IPS DF 19.7 (cell line): ENCODE data around the gene CLCA4.
"Not testable (repeated sequence)": the region's sequence is repeated elsewhere in the genome, so short reads cannot be mapped to it uniquely, and the experiment has no call there.

Experiments
- DNase-seq: peaks from one replicate; pipeline ENCODE4 v3.0.0-alpha.2; 2013; ENCODE audit warnings: low read depth, low spot score

The CLCA4 gene

GRCh38 chr1:86530211-86530845, 16.6 kb upstream of the CLCA4 start:
- no peak for DNase-seq

GRCh38 chr1:86537928-86538695, 8.8 kb upstream of the CLCA4 start:
- DNase-seq, result no peak

DNA sequence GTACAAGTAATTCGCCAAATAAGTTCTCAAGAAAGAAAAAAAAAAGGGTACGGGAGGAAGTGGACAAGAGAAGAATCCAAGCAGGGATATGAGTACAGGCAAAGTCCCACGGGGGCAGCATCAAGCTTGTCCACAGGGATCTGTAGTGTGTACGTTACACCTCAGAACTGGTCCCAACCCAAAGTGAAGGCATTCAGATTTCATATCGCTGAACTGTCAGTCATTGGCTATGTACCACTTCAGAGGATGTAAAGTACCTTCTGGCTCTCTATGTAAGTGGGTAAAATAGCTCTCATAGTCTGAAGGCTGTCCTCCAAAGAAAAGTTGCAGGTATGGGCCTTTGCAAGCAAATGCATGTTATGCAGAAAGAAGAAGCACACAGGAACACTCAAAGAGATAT, 8.1 kb upstream of the CLCA4 start:
- DNase-seq, result no peak

DNA sequence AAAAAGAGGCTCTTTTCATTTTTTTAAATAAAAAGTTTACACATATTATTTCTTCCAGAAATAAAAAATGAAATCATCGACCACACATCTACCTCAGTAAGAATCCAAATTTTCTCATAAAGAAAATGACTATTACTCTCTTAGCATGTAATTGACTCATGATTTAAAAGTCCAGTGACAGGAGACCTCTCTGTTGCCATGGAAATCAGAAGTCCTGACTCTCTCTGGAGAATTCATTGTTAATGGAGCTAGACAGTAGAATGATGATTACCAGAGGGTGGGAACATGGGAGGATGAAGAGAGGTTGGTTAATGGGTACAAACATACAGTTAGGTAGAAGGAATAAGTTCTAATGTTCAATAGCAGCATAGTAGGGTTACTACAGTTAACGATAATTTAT, 5.0 kb upstream of the CLCA4 start:
- no peak for DNase-seq

DNA sequence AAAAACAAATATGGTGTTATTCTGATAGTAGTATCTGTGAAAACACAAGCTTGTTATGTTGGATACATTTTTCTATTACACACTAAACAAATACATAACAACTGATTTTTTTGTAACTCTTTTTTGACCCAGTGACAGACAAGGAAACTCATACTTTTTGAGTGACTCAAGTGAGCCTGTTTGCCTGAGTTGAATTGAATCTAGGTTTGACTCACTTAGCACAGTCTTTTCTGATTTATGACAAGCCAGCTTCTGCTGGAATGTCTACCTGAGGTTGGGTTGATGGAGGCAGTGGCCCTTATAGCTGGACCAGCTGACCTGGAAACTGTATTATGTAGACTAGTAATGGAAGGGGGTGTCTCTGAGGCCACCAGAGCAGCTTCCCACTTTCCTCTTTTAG, 4.2 kb upstream of the CLCA4 start:
- DNase-seq, result no peak

DNA sequence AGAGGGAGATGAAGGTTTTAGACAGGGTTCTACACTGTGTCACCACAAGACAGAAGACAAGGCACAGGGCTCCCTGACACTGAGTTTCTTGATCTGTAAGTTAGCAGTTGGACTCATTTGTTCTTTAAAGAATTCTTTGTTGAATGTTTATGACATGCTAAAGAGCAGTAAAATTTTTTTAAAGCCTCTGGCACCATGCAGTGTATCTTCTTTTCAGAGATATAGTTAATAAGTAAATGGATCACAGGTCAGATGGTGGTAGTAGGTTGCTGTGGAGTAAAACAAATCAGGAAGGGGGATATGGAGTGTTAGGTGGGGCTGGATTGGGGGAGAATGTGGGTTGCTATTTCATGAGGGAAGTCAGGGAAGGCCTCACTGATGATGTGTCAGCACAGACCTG, 2.0 kb downstream of the CLCA4 start:
- no peak for DNase-seq

GRCh38 chr1:86551305-86551704, 4.4 kb downstream of the CLCA4 start:
- DNase-seq, result no peak

GRCh38 chr1:86552376-86552775, 5.5 kb downstream of the CLCA4 start:
- DNase-seq, result no peak

DNA sequence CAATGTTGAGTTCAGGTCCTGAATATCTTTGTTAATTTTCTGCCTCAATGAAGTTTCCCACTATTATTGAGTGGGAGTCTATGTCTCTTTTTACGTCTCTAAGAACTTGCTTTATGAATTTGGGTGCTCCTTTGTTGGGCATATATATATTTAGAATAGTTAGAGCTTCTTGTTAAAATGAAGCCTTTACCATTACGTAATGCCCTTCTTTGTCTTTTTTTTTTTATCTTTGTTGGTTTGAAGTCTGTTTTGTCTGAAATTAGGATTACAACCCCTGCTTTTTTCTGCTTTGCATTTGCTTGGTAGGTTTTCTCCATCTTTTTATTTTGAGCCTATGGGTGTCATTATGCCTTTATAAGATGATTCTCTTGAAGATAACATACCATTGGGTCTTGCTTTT, 10.9 kb downstream of the CLCA4 start:
- DNase-seq, result no peak

DNA sequence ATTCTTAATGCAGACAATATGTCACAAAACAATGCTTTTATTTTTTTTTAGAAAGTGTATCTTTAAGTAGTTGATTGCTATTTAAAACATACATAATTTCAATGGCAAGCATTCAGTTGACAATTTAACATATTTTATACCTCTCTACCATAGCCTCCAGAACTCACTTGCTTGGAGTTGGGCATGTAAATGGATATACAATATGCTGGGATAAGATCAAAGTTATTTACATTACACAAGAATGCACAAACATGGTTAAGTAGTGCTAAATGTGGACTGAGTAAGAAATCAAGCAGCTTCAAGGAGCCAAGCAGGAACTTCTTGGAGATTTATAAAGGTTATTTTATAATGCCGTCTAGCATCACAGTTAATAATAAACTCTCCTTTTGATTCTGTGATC, 17.0 kb downstream of the CLCA4 start:
- DNase-seq, result no peak

DNA sequence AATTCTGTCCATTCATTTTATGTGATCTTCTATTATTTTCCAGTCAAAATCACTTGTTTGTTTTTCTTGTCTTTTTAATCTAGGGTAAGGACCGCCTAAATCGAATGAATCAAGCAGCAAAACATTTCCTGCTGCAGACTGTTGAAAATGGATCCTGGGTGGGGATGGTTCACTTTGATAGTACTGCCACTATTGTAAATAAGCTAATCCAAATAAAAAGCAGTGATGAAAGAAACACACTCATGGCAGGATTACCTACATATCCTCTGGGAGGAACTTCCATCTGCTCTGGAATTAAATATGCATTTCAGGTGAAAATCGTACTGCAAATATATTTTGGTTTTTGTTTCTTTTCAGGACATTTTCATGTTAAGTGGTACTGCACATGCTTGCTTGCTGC, 20.5 kb downstream of the CLCA4 start:
- DNase-seq, result no peak

GRCh38 chr1:86567878-86568277, 21.0 kb downstream of the CLCA4 start:
- no peak for DNase-seq

DNA sequence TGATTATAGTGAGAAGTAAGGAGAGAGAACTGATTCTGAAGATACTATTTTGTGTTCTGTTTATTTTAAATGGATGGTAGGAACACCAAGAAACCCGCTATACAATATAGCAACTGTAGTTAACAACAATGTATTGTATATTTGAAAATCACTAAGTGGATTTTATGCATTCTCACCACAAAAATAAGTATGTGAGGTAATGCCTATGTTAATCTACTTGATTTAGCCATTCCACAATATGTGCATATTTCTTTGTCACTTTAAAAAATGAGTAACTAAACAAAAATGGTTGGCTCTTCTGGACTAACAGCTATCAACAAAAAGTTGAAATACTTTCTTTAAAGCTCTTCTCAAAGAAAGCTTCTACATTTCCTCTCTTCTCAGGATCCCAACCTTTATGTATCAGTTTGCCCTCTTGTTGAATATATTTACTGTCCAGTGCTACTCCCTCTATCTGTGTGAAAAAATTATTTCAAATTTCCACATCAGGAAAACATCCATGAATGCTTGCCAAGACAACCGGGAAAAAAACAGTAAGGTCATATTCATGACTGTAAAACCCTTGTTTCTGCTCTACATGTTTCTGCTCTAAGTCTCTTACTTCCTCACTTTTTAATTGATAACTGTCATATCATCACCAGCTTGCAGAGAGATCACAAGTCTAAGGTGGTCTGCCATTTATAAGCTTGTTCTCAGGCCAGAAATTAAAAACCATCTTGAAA, 27.0 kb downstream of the CLCA4 start:
- DNase-seq, result no peak

GRCh38 chr1:86581231-86581630, 34.4 kb downstream of the CLCA4 start:
- no peak for DNase-seq

DNA sequence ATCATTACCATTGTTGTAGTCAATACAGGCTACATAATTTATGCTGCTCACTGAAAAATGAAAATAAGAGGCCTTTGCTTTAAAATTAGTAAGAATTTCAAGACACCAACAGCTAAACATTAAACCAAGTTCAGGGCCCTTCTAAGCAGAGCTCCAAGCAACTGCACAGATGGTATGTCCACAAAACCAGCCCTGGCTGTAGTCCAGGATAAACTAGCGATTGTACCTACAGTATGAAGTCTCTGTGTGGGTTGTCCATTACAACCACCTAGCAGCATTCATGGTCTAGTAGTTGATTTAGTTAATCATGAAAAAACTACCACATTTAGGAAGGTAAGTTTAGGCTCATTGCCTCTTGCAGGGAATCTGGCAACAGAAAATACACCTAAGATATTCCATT, 35.3 kb downstream of the CLCA4 start:
- DNase-seq, result no peak

GRCh38 chr1:86583032-86583431, 36.2 kb downstream of the CLCA4 start:
- DNase-seq, result no peak

DNA sequence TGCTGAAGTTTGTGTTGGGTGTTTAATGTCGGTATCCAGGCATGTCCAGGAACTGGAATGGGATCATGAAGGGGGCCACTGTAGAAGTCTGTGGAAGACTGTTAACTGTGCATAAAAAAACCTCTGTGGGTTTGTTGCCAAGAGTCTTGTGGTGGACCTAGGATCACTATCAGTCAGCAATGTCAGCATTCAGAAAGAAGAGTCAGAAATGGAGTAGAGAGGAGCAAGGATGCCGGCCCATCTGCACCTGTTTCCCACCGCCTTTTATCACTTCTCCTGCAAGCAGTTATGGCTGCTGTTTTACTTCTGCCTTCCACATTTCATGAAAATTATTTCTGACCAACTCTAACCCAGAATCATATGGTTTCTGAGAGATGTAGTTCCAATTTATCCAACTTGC, 36.7 kb downstream of the CLCA4 start:
- DNase-seq, result no peak

DNA sequence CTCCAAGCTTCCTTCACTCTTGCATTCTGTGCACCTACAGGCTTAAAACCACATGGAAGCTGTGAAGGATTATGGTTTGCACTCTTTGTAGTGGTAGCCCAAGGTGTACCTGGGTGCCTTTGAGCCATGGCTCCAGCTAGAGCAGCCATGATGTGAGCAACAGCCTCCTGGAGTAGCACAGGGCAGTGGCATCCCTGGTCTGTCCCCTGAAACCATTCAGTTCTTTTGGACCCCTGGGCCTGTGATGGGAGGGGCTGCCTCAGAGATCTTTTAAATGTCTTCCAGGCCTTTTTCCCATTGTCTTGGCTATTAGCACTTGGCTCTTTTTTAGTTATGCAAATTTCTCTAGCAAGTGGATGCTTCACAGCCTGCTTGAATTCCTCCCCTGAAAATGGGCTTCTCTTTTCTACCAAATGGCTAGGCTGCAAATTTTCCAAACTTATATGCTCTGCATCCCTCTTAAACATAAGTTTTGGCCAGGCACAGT, 47.4 kb downstream of the CLCA4 start:
- DNase-seq, result no peak

DNA sequence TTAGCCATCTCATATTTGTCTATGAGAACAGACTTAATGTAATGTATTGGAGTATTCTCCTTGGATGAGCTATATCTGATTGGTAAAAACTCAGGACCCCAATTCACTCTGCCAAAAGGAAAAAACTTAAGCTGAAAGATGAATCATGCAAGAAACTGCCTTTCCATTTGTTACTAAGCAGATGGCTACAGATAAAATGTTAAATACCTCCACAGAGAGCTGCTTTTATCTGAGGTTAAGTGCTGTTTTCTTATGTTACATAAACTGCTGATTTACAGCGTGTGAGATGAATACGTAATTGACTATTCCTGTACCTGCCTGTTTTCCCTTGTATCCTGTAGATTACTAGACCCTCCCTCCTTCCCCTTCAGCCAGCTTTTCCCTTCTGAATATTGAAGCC, 49.3 kb downstream of the CLCA4 start:
- no peak for DNase-seq

GRCh38 chr1:86596741-86597290, 49.9 kb downstream of the CLCA4 start:
- DNase-seq, result no peak

DNA sequence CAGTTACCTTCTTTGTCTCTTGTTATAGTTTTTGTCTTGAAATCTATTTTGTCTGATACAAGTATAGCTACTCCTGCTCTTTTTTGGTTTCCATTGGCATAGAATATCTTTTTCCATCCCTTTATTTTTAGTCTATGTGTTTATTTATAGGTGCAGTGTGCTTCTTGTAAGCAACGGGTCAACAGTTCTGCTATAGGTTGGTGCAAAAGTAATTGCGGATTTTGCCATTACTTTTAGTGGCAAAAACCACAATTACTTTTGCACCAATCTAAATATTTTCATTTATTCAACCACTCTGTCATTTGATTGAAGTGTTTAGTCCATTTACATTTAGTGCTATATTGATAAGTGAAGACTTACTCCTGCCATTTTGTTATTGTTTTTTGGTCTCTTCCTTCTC, 59.2 kb downstream of the CLCA4 start:
- not testable (repeated sequence) for DNase-seq

DNA sequence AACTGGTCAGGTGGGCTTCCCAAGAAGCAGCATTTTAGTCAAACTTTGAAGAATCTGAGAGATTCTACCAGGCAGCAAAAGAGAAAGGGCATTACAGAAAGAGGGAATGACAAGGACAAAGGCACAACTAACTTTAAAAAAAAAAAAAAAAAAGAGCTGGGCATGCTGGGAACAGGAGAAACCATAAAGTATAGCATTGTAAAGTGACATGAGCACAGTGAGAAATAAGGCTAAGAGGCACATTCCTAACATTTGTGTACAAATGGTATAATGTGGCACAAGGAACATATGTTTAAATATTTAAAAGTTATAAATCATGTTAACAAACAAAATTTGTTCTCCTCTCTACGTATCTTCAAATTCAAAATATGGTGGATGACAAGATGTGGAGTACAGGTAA, 69.6 kb downstream of the CLCA4 start:
- DNase-seq, result no peak
